ENCODE measurements around the gene ZNF101.

Gene ZNF101

DNA sequence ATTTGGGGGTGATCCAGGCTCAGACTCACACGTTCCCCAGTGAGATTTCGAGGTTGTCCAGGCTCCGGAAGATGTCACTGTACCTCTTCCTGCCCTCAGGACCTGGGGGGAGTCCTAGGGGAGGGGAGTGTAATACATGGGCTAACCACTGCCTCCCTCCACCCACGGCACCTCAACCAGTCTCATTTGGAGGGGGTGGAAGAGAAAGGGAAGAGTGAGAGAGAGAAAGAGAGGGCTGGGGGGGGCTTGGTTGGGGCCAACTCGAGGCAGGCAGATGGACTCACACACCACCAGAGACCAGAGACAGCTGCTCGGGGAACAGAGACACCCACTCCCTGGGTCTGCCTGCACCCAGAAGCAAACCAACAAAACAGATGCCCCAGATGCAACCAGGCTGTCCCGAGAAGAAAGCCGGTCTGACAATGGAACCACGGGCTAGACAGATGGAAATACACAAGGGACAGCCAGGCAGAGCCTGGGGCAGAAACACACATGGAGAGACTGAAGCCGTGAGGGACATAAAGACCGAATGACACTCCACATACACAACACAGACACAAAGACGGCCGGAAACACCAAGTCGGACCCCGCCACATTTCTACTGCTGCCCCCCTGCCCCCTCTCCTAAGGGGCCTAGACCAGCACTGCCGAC, 26.0 kb upstream of the ZNF101 start:
- no peak for DNase-seq

DNA sequence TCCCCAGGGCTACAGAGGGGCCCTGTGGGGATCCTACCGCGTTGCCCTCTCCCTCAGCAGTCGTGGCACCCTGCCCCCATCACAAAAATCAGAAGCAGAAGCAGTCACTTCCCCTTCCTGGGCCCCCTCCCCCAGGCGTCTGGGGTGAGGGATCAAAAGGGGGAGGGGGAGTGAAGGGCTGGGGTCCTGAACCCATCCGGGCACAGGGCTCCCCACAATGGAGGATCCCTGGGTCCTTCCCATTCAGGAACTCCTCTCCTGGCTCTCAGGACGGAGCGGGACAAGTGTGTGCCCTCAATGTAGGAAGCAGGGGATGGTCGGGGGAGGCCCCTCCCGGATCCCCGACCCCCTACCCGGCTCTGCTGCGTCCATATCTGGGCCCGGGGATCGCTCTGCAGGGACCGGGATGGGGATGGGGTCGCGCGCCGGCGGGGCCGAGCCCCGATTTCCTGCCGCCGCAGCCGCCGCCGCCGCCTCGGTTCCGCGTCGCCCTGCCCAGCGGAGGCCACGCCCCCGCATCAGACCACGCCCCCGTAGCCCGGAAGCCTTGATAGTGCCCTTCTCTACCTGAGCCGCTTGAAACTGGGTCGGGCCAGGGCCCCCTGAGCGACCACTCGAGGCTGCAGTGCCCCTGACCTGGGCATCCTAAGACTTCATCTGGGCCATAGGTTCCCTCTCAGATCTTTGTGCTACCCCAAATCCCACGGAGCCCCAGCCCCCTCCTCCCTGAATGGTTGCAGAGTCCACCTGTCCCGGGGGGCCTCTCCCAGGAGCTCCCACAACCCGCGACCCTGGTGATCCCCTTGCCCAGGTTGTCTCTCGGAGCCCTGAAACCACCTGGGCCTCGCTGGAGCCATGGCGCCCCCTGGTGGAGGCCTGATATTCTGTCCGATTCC, 25.2 kb upstream of the ZNF101 start, which contains the start of gene GMIP:
Gene GMIP, minus strand, starts transcription at position 500 of the 896 bp plus-strand sequence. Its CDS starts 128 bp downstream, at position 372.
- DNase-seq, result peak; percentile 83

DNA sequence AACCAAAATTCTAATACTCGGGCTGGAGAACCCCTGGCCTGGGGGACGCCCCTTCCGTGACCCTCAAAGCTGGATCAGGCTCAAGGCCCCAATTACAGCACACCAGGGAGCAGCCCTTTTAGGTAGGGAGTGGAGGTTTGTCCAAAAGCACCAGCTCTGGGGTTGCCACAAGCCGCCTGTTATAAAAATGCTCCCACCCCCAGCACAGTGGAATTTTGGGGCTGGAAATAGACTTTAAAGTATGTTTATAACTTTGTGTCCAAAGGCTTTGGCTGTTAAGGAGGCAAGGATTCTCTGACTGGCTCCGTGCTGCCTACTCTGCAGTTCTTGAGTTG, 24.6 kb upstream of the ZNF101 start:
- DNase-seq, result no peak

DNA sequence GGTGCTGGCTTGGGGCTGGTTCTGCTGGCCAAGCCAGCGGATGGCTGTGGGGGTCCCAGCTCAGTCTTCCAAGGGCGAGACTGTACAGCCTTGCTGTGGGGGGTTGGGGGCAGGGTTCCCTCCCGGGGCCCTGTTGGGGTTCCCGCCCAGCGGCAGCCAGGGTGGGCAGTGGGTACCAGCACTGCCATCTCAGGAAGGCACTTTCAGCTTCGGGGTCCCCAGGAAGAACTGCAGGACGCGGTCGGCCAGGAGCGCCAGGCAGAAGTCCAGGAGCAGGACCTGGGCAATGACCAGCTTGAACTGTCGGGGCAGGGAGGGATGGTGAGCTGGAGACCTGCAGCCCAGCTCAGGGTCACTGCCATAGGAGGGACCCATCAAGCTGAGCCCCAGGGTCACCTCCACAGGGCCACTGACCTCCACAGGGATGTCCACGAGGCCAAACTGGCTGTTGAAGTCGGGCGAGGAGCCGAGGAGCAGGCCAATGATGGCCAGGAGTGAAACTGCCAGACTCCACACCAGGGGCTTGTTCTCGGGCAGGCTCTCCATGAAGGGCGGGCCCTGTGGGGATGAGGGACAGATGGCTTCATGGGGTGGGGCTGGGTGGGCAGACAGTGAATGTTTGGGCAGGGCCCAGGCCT, 23.3 kb upstream of the ZNF101 start:
- DNase-seq, result no peak

DNA sequence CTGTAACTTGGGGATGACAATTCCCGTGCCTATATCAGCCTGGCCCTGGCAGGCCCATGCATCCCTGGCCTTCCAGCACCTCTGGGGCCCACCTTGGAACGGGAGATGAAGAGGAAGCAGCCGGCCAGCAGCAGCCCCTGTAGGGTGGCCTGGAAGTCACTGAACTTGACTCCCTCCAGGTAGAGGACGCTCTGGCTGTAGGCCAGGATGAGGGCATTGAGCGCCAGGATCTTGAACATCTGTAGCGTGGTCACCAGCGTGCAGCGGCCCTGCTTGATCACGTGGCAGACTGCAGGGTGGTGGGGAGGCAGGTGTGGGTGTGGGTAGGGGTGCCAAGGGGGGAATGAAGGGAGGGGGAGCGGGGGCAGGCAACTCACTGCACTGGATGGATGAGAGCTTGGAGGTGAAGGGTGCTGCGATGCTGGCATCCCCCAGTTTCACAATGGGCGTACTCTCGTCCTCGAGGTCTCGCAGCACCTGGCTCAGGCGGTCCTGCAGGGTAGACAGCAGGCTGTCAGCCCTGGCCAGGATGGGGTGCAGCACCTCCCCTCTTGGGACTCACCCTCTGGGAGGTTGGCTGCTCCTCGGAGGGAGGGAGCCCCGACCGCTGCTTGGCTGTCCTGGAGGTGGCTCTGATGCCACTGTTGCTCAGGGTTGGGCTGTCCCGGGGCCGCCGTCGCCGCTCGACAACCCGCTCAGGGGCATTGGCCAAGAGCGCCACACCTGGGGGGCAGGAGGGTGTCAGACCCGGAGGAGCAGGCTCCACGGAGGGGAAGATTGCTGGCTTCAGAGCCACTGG, 21.4 kb upstream of the ZNF101 start:
- no peak for DNase-seq

DNA sequence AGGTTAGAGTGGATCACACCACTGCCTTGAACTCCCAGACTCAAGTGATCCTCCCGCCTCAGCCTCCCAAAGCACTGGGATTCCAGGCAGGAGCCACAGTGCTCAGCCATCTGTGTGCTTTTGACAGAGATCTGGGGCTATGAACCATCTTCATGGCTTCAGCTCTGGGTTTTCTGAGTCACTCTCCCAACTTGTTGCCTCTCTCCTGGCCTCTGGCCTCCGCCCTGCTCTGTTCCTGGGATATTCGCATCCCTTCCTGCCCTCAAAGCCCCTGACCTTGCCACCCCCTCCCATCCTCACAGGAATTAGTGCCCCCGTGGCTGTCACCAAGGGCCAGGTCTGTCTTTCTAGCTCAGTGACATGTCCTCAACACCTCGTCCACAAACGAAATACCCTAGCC, 19.5 kb upstream of the ZNF101 start:
- DNase-seq, result no peak

DNA sequence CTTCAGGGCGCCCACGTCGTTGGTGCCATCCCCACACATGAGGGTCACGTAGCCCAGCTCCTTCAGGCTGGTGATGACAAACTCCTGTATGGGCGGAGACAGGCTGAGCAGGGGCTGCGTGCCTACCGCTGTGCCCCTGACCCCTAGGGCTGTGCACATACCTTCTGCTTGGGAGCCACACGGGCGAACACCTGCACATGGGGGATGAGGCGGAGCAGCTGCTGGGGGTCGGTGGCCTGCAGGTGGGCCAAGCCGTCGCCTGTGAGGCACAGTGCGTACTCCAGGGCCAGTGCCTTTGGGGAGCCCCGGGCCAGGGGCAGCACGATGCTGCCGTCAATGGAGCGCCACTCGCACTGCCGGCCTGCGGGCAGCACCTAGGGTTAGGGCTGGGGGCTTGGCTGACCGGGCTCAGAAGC, 19.1 kb upstream of the ZNF101 start:
- no peak for DNase-seq

DNA sequence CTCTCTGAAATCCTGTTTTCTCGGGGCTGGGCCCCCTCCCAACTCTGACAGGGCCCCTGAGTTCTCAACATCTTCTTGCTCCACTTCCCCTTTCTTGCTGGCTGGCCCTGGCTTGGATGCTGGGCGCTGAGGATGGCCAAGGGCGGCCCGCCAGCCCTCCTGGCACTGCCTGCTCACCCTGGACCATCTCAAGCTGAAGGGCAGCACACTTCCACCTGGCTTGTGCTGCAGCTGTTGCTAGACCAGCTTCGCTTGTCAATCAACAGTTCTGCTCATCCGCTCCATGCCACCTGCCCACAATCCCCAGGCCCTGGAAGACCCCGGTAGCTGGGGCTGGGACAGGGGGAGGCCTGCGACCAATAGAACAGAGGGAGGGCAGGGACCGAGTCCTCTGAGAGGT, 18.3 kb upstream of the ZNF101 start:
- no peak for DNase-seq

DNA sequence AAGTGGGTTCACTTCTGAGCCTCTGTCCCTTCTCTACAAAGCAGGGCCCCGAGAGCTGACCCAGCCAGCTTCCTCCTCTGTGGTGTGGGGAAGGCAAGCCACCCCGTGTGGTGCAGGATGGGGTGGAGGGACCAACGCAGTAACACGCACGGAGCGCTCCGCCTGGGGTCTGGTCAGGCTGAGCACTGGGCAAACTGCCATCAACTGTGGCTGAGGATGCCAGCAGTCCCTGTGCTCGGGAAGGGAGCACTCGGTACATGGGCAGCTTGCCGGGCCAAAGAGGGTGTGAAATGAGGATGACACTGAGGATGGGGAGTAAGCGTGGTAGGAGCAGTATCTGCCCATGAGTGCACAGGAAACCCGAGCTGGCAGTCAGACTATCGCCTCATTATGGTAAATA, 17.6 kb upstream of the ZNF101 start:
- no peak for DNase-seq

DNA sequence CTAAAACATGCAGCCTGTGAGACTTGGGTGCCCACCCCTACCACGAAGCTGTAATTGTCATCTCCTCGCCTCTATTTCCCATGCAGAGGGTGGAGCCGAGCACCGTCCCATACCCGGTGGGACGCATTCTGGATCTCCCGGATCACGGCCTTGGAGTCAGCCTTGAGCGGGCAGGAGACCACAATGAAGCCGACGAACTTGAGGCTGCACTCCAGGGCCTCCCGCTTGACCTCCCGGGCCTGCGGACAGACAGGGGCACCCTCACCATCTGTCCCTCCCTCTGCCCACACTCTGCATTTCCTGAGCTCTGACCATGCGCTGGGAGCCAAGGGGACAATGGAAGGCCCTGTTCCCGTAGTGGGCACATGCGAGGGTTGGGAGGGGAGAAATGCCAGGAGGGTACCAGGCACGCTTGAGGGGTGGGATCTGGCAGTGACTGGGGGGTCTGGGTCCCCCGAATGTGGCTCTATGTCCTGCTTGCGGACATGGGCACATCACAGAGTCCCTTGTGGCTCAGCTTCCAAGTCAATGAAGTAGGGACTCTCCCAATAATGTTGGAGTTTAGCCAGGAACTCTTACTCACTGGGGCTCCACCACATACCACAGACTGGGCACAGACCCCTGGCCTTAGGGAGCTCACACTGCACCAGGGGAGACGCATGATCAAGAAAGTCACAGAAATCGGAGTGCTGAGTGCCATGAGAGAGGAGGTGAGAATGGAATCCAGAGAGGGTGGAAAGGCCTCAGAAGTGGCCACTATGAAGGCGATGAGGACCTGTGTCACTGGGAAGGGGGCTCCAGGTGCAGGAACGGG, 15.9 kb upstream of the ZNF101 start:
- no peak for DNase-seq

DNA sequence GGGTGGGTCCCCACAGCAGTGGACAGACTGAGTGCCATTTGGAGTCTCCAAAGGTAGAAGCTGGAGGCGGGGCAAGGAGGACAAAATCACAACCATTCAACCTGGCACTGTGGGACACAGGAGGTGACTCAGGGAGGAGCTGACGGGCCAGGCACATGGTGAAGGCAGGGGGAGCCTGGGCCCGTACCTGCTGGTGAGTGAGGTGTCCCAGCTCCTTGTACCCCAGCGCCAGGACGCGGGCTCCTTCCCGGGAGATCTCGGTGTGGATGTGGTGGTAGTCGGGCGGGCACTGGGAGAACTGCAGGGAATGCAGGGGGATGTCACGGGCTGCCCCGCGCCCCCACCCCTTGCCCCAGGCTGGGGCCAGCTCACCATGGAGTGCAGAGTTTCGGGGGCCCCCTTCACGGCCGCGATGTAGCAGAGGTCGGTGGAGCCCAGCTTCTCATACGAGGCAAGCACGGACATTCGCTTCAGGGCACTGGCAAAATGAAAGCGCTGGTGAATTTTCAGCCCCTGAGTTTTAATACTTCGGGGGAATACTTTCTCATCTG, 15.0 kb upstream of the ZNF101 start:
- DNase-seq, result no peak

DNA sequence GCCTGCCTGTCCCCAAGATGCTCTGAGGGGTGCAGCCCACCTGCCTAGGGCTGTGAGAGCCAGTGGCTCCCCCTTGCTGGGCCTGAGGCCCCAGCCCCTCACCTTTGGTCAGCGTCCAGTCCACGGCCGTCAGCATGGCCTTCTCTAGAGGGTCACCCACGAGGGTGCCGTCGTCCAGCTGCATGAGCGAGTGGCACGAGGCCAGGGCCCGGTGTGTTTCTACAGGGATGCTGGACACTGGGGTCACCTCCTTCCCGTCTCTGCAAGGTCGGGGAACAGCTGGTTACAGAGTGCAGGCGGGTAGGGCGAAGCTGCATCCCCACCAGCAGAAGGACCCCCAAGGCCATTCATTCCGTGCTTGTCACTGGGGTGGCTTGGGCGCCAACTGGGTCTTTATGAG, 14.2 kb upstream of the ZNF101 start:
- no peak for DNase-seq

DNA sequence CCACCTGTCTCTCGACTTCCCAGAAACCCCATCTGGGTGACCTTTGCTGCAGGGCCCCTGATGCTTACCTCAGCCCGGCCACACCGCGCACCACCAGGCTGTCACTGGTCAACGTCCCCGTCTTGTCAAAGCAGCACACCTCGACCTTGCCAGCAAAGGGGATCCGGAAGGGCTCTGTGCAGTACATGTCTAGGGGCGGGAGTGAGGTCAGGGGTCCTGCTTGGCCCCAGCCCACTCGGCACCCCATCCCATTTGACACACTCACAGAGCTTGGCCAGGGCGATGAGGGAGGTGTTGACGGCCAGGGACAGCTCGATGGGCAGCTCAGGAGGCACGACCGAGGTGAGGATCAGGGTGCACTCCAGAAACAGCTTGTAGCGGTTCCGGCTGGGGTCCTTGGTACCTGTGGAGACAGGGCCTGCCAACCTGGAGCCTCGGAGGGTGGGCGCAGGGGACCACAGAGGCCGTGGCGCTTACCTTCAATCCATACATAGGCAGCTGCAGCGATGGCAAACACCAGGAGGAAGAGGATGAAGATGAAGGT, 13.5 kb upstream of the ZNF101 start:
- no peak for DNase-seq

DNA sequence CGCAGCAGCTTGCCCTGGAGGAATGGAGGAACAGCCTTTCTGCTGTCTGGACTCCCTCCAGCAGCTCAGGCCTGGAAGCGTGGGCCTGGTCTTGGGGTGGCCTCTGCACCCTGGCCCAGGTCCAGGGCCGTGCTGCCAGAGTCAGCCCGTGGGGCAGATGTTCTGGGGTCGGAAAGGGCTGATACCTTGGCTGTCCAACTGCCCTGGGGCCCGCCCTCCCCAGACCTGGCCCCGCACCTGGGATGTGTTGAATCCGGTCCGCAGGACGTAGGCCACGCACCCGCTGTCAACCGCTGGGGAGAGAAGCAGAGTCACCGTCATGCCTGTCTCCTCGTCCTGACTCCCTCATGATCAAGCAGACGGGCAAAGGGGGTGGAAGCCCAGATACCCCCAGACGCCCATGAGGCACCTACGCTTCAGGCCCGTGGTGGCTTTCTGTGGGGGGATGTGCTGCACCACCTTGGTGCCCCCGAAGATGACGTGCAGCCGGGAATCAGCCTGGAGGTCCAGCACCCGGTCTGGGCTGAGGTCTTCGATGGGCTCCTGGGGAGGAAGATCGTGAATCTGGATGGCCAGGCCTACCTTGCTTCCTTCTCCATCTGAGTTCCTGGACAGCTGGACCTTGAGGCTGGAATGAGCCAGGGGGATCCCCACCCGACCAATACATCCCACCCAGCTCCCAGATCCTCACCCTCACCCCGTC, 12.8 kb upstream of the ZNF101 start:
- DNase-seq, result no peak

DNA sequence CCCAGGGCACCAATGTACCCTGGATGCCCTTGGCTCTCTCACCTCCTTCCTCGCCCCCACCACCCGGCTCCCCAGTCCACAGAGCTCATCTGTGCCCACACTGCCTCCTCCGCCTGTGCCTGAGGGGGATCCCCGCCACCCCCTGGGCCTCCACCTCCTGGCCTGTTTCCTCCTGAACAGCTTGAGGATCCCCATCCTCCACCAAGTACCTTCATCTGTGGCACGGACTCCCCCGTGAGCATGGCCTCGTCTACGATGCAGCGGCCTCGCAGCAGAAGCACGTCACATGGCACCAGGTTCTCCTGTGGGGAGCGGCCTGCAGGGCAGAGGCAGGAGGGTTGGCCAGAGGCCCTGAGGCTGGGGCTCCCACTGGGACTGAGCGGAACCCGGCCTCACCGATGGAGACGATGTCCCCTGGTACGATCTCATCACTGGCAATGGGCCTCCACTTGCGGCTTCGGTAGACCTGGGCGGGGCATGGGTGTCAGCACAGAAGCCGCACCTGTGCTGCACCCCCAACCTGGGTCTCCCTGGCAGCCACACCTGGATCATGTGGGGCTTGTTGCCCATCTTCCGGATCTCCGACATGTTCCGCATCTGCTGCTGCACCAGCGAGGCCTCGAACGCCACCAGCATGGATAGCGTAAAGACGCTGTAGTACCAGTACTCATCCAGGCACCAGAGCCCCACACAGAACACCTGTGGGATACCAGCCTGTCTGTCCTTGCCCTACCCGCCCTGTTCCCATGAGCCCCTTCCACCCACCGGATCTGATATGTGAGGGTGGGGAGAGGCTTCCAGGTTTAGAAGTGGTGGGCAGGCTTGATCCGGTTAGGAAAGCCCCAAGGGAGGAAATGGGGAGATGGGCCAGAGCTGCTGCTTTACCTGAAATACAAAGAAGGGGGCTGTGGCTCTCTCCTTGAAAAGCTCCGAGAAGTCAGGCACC, 11.9 kb upstream of the ZNF101 start:
- DNase-seq, result no peak

DNA sequence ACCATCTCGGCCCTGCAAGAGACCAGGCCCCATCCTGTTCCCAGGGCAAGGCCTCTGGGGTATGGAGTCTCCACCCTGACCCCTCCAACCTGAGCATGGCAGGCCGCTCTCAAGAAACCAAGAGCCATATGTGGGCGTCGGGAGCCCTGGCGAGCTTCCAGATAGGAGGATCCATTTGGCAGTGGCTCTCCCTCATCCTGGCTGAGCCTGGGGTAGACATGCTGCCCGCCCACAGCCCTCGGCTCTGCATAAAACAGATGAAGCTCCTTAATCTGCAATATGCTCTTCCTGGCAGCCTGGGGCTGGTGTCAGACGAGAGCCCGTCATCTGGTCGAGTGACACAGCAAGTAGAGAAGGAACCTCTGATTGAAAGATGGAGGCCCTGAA, 11.2 kb upstream of the ZNF101 start:
- DNase-seq, result no peak

DNA sequence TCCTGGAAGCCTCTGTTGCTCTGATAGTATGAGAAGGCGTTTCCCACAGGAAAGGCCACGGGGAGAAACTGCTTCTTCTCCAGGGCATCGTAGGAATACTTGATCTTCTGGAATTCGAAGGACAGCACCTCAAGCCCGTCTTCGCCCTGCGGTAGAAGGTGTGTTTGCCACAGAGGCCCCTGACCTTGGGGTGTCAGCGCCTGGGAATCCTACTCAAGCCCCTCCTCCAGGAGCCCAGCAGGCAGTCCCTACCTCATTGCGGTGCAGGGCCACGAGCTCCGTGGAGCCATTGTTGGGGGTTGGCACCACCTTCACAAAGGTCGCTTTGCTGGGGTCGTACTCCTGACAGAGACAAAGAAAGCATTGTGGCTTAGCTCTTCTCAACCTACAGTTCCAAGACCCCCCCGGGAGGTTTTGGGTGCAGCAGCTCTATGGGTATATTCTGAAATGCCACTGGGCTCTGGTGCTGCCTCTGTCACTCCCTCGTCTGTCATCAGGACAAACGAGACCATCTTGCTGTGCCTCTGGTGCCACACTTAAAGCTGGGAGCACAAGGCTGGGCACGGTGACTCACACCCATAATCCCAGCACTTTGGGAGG, 8.9 kb upstream of the ZNF101 start:
- no peak for DNase-seq

DNA sequence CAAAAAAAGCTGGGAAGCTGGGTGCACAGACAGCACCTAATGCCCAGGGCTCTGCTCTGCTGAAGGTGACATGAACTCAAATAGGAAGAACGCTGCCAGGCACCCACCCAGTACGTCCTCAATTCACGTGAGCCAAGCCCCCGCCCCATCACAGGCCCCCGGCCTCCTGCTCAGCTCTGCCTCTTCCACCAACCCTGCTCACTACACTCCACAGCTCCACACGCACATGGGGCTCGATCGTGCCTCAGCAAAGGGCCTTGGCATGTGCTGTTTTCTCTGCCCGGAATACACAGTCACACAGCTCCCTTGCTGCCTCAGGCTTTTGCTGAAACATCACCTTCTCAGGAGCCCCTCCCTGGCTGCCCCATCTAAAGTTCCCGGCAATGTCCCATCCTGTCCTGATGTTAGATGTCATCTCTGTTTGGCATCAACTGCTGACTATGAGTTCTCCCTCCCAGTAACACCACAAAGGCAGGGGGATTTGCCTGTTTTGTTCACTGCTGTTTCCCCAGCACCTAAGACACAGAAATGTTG, 7.4 kb upstream of the ZNF101 start:
- no peak for DNase-seq

DNA sequence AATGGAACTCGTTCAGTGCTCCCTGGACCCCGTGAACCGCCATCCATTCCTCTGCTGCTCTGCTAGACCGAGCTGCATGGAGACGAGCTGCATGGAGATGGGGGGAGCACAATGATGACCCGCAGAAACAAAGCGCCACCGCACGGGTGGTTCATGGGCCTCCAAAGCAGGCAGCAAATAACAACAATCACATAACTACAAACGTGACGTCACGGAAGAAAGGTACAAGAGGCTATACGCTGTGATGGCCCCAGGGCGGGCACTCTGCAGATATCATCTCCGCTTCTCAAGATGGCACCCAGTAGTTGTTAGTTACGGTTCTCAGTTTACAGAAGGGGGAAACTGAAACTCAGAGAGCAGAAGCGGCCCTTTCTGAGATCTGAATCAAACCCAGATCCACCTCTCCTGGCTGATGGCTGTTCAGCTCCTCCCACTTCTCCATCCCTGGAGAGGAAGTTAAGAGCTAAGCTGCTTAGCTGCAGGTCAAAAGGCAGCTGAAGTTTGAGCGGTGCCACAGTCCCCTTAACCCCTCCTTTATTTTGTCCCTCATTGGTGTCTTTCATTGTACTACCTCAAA, 6.9 kb upstream of the ZNF101 start:
- no peak for DNase-seq
